SK-N-SH treated with all-trans-retinoic acid at 6 μM for 48 hours (cell line): ENCODE data around the gene CCDC6.

Experiments
- ARNTL ChIP-seq: fragments of 450-650 bp; formaldehyde crosslinking; IDR thresholded peaks from 2 replicates; pipeline ENCODE4 v1.5.0; 2020; ENCODE audit warnings: low read depth, mild to moderate bottlenecking, moderate library complexity, borderline replicate concordance
- CREB5 ChIP-seq: fragments of 250-450 bp; sonication (Bioruptor Pico); IDR thresholded peaks from 2 replicates; pipeline ENCODE4 v1.5.1; 2020; ENCODE audit warnings: low read depth, mild to moderate bottlenecking, moderate library complexity
- GLIS3 ChIP-seq: fragments of 250-450 bp; sonication (Bioruptor Pico); IDR thresholded peaks from 2 replicates; pipeline ENCODE4 v1.5.0; 2020; ENCODE audit warnings: mild to moderate bottlenecking, moderate library complexity
- OSR1 ChIP-seq: fragments of 250-450 bp; sonication (Bioruptor Pico); IDR thresholded peaks from 2 replicates; pipeline ENCODE4 v1.8.0; 2022; ENCODE audit warnings: moderate library complexity, mild to moderate bottlenecking, inconsistent platforms
- PATZ1 ChIP-seq: fragments of 250-450 bp; sonication (Bioruptor Pico); IDR thresholded peaks from 2 replicates; pipeline ENCODE4 v1.8.0; 2020; ENCODE audit warnings: mild to moderate bottlenecking, moderate library complexity, borderline replicate concordance
- PPARA ChIP-seq: fragments of 250-450 bp; sonication (Bioruptor Pico); IDR thresholded peaks from 2 replicates; pipeline ENCODE4 v1.5.0; 2020; ENCODE audit warnings: mild to moderate bottlenecking, borderline replicate concordance
- RARB ChIP-seq: fragments of 250-450 bp; sonication (Bioruptor Pico); IDR thresholded peaks from 2 replicates; pipeline ENCODE4 v1.8.0; 2021; ENCODE audit warnings: mild to moderate bottlenecking, moderate library complexity
- SNAI2 ChIP-seq: fragments of 250-450 bp; sonication (Bioruptor Pico); IDR thresholded peaks from 2 replicates; pipeline ENCODE4 v1.5.0; 2020; ENCODE audit warnings: mild to moderate bottlenecking, moderate library complexity
- ZFP3 ChIP-seq: fragments of 250-450 bp; sonication (Bioruptor Pico); IDR thresholded peaks from 2 replicates; pipeline ENCODE4 v1.5.0; 2020; ENCODE audit warnings: mild to moderate bottlenecking, moderate library complexity
- ZFP30 ChIP-seq: fragments of 450-650 bp; formaldehyde crosslinking; IDR thresholded peaks from 2 replicates; pipeline ENCODE4 v1.5.0; 2022; ENCODE audit warnings: mild to moderate bottlenecking, moderate library complexity
- ZNF565 ChIP-seq: fragments of 450-650 bp; formaldehyde crosslinking; conservative IDR thresholded peaks from 2 replicates; pipeline ENCODE4 v1.5.0; 2020; ENCODE audit warnings: low read depth, mild to moderate bottlenecking, moderate library complexity
- ZNF70 ChIP-seq: fragments of 450-650 bp; formaldehyde crosslinking; IDR thresholded peaks from 2 replicates; pipeline ENCODE4 v1.5.0; 2020; ENCODE audit warnings: mild to moderate bottlenecking, moderate library complexity
- ZNF8 ChIP-seq: fragments of 450-650 bp; formaldehyde crosslinking; IDR thresholded peaks from 2 replicates; pipeline ENCODE4 v1.5.0; 2020; ENCODE audit warnings: mild to moderate bottlenecking, moderate library complexity

GRCh38 chr10:59881640-59882039, 24.7 kb downstream of the CCDC6 start:
- no peak for TF ChIP-seq OSR1
- TF ChIP-seq PATZ1 (CRISPR knock-in tag) = no peak
- no peak for TF ChIP-seq ZFP3 (CRISPR knock-in tag)
- no peak for TF ChIP-seq PPARA (CRISPR knock-in tag)
- TF ChIP-seq ARNTL (CRISPR knock-in tag) = no peak
- TF ChIP-seq GLIS3 (CRISPR knock-in tag) = no peak
- no peak for TF ChIP-seq ZNF565 (CRISPR knock-in tag)
- TF ChIP-seq SNAI2 = no peak
- TF ChIP-seq CREB5 = no peak
- no peak for TF ChIP-seq ZNF8
- TF ChIP-seq ZFP30 (CRISPR knock-in tag) = no peak
- TF ChIP-seq RARB = no peak
- TF ChIP-seq ZNF70 (CRISPR knock-in tag) = no peak
